NCI-H146 treated with DMSO at 0.1 percent for 48 hours (cell line): ENCODE measurements around the gene SVOPL.
"Not testable (repeated sequence)": the region's sequence is repeated elsewhere in the genome, so short reads cannot be mapped to it uniquely, and the experiment has no call there.

ENCODE experiments used
- DNase-seq: peaks from one replicate; lab custom pipeline; 2025; ENCODE audit not compliant: unreplicated experiment; lab: John Stamatoyannopoulos, UW

SVOPL gene

GRCh38 chr7:138701537-138701923 lies 368 bp upstream of the SVOPL start:
- no peak for DNase-seq

- DNase-seq, result no peak
These were observed 1.5 kb downstream of the SVOPL start for GRCh38 chr7:138699661-138700060.

- DNase-seq, result no peak
These were observed 2.9 kb downstream of the SVOPL start for GRCh38 chr7:138698281-138698680.

GRCh38 chr7:138697535-138698182 lies 3.5 kb downstream of the SVOPL start:
- no peak for DNase-seq

GRCh38 chr7:138695776-138696175 lies 5.4 kb downstream of the SVOPL start:
- DNase-seq, result not testable (repeated sequence)

- no peak for DNase-seq
These were observed 6.1 kb downstream of the SVOPL start for GRCh38 chr7:138695106-138695505.

GRCh38 chr7:138691178-138691577 lies 10.0 kb downstream of the SVOPL start:
- no peak for DNase-seq

GRCh38 chr7:138690495-138690894 lies 10.7 kb downstream of the SVOPL start:
- no peak for DNase-seq

- not testable (repeated sequence) for DNase-seq
These were observed 13.1 kb downstream of the SVOPL start for GRCh38 chr7:138688037-138688436.

- no peak for DNase-seq
These were observed 16.8 kb downstream of the SVOPL start for GRCh38 chr7:138684340-138684739.

GRCh38 chr7:138679793-138680192 lies 21.4 kb downstream of the SVOPL start:
- DNase-seq, result no peak

GRCh38 chr7:138670594-138670993 lies 30.6 kb downstream of the SVOPL start:
- DNase-seq, result no peak

- no peak for DNase-seq
These were observed 31.8 kb downstream of the SVOPL start for GRCh38 chr7:138669364-138669763.

GRCh38 chr7:138668946-138669345 lies 32.2 kb downstream of the SVOPL start:
- DNase-seq, result no peak

- DNase-seq, result no peak
These were observed 32.9 kb downstream of the SVOPL start for GRCh38 chr7:138668229-138668596.

- DNase-seq, result no peak
These were observed 33.5 kb downstream of the SVOPL start for GRCh38 chr7:138667535-138668228.

GRCh38 chr7:138666385-138666784 lies 34.8 kb downstream of the SVOPL start:
- DNase-seq, result no peak

- no peak for DNase-seq
These were observed 35.5 kb downstream of the SVOPL start for GRCh38 chr7:138665669-138666140.

GRCh38 chr7:138665249-138665648 lies 35.9 kb downstream of the SVOPL start:
- DNase-seq, result peak; percentile 3

- DNase-seq, result peak; percentile 17
These were observed 37.1 kb downstream of the SVOPL start for GRCh38 chr7:138663725-138664710.

- DNase-seq, result no peak
These were observed 38.2 kb downstream of the SVOPL start for GRCh38 chr7:138662991-138663320.
